GM12878 (cell line): ENCODE measurements around the gene MSI2. TPM values are rescaled to one million over a fixed set of nuclear protein-coding genes. Genes with fewer than 3 reads are reported as not detected.

Experiments used
- ATAC-seq: fragments of 200-7000 bp; cut with Tn5 transposase; 3 replicates; pipeline ENCODE4 v1.9.1; 2020; ENCODE audit warnings: mild to moderate bottlenecking, moderate library complexity
- BruUV-seq: library from RNA; stranded (reverse); fragments of 400-500 nt; replicated peaks from 2 replicates; lab custom pipeline; 2021; lab: Mats Ljungman, UMichigan
- CTCF ChIA-PET: fragments of 300-600 bp; sonication (Branson Sonifier 250); formaldehyde crosslinking; extraction: SDS; loops from one replicate; lab custom pipeline; 2021; ENCODE audit warnings: inconsistent platforms; lab: Yijun Ruan, JAX
- POLR2A ChIA-PET: fragments of 350-600 bp; formaldehyde crosslinking; extraction: SDS; loops from one replicate; lab custom pipeline; 2021; ENCODE audit warnings: inconsistent platforms; lab: Charles Lee
- RAD21 ChIA-PET: fragments of 300-600 bp; sonication (Branson Sonifier 250); formaldehyde crosslinking; loops from one replicate; lab custom pipeline; 2023; ENCODE audit warnings: antibody characterized with exemption; ENCODE audit not compliant: unreplicated experiment; lab: Charles Lee
- SMC1A ChIA-PET: fragments of 300-600 bp; sonication (Branson Sonifier 250); formaldehyde crosslinking; loops from one replicate; lab custom pipeline; 2023; ENCODE audit not compliant: unreplicated experiment, uncharacterized antibody; lab: Charles Lee
- DNase-seq: peaks from one replicate; pipeline ENCODE4 v3.0.0-alpha.2; 2011; ENCODE audit warnings: low read depth, low spot score
- FAIRE-seq: peaks from 3 replicates; lab custom pipeline; 2011; peaks lifted over from hg19 to GRCh38; lab: Jason Lieb, UNC
- H2AFZ ChIP-seq: 2 replicates; pipeline ENCODE4 v1.6.0; 2011; ENCODE audit warnings: low read depth, low read length, control low read depth; ENCODE audit not compliant: control insufficient read depth
- H3K27ac ChIP-seq: 2 replicates; pipeline ENCODE4 v1.5.1; 2011; ENCODE audit warnings: control low read depth; ENCODE audit not compliant: control insufficient read depth, insufficient read depth
- H3K27me3 ChIP-seq, 2 experiments: replicated peaks in 1 of 2; 2 replicates each; pipeline versions ENCODE4 v1.6.0 to v1.6.1; 2011; ENCODE audit warnings: low read length in 1 of 2; ENCODE audit not compliant: control insufficient read depth in 2 of 2, insufficient read depth in 2 of 2
- H3K36me3 ChIP-seq, 2 experiments: 2 replicates each; pipeline ENCODE4 v1.5.1; 2011; ENCODE audit warnings: low read length in 1 of 2; ENCODE audit not compliant: control insufficient read depth in 2 of 2, insufficient read depth in 2 of 2
- H3K4me1 ChIP-seq: 2 replicates; pipeline ENCODE4 v1.6.1; 2011; ENCODE audit warnings: mild to moderate bottlenecking, low read length, moderate library complexity, mixed read lengths; ENCODE audit not compliant: control insufficient read depth, insufficient read depth
- H3K4me2 ChIP-seq: 2 replicates; pipeline ENCODE4 v1.6.0; 2011; ENCODE audit warnings: control low read depth; ENCODE audit not compliant: control insufficient read depth, insufficient read depth
- H3K4me3 ChIP-seq: fragments of 200-600 bp; sonication (generic); 2 replicates; pipeline ENCODE4 v1.5.1; 2016
- H3K79me2 ChIP-seq: 2 replicates; pipeline ENCODE4 v1.6.0; 2011; ENCODE audit warnings: low read length; ENCODE audit not compliant: control insufficient read depth, insufficient read depth
- H3K9ac ChIP-seq: 2 replicates; pipeline ENCODE4 v1.8.0; 2011; ENCODE audit warnings: low read length, control low read depth, mixed read lengths; ENCODE audit not compliant: control insufficient read depth, insufficient read depth
- H3K9me3 ChIP-seq: replicated peaks from 3 replicates; pipeline ENCODE4 v1.5.1; 2011; ENCODE audit warnings: mild to moderate bottlenecking, low read length; ENCODE audit not compliant: control insufficient read depth, insufficient read depth
- H4K20me1 ChIP-seq: 2 replicates; pipeline ENCODE4 v1.6.0; 2011; ENCODE audit not compliant: control insufficient read depth, insufficient read depth
- ATF3 ChIP-seq: IDR thresholded peaks from 2 replicates; pipeline ENCODE4 v1.6.1; 2011; ENCODE audit warnings: low read depth, mild to moderate bottlenecking, low read length, moderate library complexity, borderline replicate concordance; ENCODE audit errors: extremely low read depth
- ESRRA ChIP-seq: IDR thresholded peaks from 2 replicates; pipeline ENCODE4 v1.6.1; 2012; ENCODE audit warnings: mild to moderate bottlenecking, low read length, improper control_type of control experiment
- WGBS: methylation state at CpG from one replicate; pipeline ENCODE4 v1.1.6; 2016; ENCODE audit warnings: low lambda C conversion rate; ENCODE audit not compliant: insufficient replicate concordance, insufficient coverage; ENCODE audit errors: missing lambda C conversion rate; 5-methylcytosine and 5-hydroxymethylcytosine counted together
- in situ Hi-C: fragments of 300-500 bp; cut with MboI; formaldehyde crosslinking; loops from 9 replicates; pipeline ENCODE4 v1.14.3; 2018; ENCODE audit warnings: mixed read lengths
- intact Hi-C: fragments of 100-400 bp; cut with micrococcal nuclease; formaldehyde crosslinking; loops from one replicate; pipeline ENCODE4 v1.14.2; 2022; ENCODE audit not compliant: unreplicated experiment
- polyA plus RNA-seq, 11 experiments: library from polyadenylated mRNA; depleted of rRNA in 4 of 11; unstranded in 6 of 11; stranded (reverse) in 5 of 11; fragments of >200 nt; fragmentation: Nextera tagmentation in 4 of 11; fragmentation: Illumina TruSeq in 1 of 11; extraction: Ambion mirVana in 4 of 11; extraction: Trizol in 1 of 11; gene quantifications; 1 replicate in 1 of 11; 2 replicates in 10 of 11; pipeline versions ENCODE4 v1.2.1 to v1.2.3, GENCODE V29; 2011 to 2016; ENCODE audit warnings: inconsistent platforms in 2 of 11, missing spikeins in 2 of 11, low read depth in 1 of 11
- total RNA-seq, 4 experiments: library from RNA; depleted of rRNA in 3 of 4; stranded (reverse); fragments of >200 nt in 3 of 4; fragmentation: Illumina TruSeq in 1 of 4; extraction: Trizol in 1 of 4; gene quantifications; 2 replicates each; pipeline versions ENCODE4 v1.2.1 to v1.2.3, GENCODE V29; 2013 to 2021
- TF ChIP-seq, protein P1 (sequence below): fragments of 450-650 bp; IDR thresholded peaks from 2 replicates; pipeline ENCODE4 v1.6.1; 2017; ENCODE audit warnings: mild to moderate bottlenecking, low read depth, inconsistent platforms; ENCODE audit not compliant: poor library complexity, severe bottlenecking
- TF ChIP-seq, protein P2 (sequence below): fragments of 450-650 bp; IDR thresholded peaks from 2 replicates; pipeline ENCODE4 v1.6.1; 2017; ENCODE audit warnings: antibody characterized with exemption, mild to moderate bottlenecking, moderate library complexity
- TF ChIP-seq, protein P3 (sequence below): IDR thresholded peaks from 2 replicates; pipeline ENCODE4 v1.6.1; 2011; ENCODE audit warnings: mild to moderate bottlenecking, low read depth, low read length, moderate library complexity; ENCODE audit not compliant: insufficient replicate concordance

The MSI2 gene
- total and polyA plus RNA-seq, 10 of the 15 experiments (the other 5 are each of a cell fraction or from before 2014, with no cell fraction given): 6.1 to 76.1 (median 42.0) TPM

DNA sequence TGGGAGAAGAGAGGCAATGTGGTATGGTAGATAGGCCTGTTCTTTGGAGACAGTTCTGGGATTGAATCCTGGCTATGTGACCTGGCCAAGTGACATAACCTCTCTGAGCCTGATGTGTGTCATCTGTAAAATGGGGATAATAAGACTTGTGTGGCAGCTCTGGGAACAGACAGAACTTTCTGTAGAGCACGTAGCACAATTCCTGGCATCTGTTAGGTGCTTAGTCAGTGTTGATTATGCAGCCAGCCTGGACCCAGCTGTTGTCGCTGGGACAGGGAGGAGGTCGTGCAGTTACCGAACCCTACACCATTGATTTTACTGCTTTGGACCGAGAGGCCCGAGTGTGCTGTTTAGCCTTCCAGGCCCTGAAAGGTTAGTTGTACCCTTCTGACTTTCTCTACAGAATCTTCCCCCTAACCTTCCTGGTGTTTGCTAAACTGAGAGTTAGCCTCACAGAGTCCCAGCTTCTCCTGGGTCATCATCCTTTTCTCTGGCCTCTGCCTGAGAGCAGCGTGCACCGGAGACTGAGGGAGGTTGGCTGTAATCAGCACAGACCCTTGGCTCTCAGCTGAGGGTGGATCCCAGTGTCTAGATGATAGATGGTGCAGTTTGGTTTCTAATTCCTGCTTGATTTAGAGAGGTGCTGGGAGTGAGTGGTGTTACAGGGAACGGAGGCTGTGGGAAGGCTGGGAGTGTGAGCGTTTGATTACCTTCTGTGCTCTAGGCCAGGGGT, 31.9 kb downstream of the MSI2 start:
- FAIRE-seq: no peak
- peaks cover 30% of the 10 kb centered on the region for H3K79me2 ChIP-seq
- 97% methylated on average over 10 of the region's 10 CpGs for WGBS
- H3K4me2 ChIP-seq: no peak overlapping the region
- CTCF ChIA-PET: no interaction called here
- SMC1A ChIA-PET: no interaction called here
- no peak for DNase-seq
- no peak overlapping the region for H3K27ac ChIP-seq
- H3K36me3 ChIP-seq: peaks cover 14 to 30% of the 10 kb centered on the region in 2 experiments
- H2AFZ ChIP-seq: no peak overlapping the region
- intact Hi-C loops: no loop called here
- H3K4me1 ChIP-seq: peaks cover 16% of the 10 kb centered on the region
- in situ Hi-C loops: no loop called here
- no peaks in the 10 kb centered on the region for H3K27me3 ChIP-seq
- no peak overlapping the region for H3K4me3 ChIP-seq
- no peak for ATAC-seq
- no TSS peak for BruUV-seq
- no peak overlapping the region for H3K9ac ChIP-seq
- RAD21 ChIA-PET: no interaction called here
- no peaks in the 10 kb centered on the region for H3K9me3 ChIP-seq
- no peaks in the 10 kb centered on the region; the same call in 1 of the 2 replicates for H4K20me1 ChIP-seq
- POLR2A ChIA-PET: no interaction called here
- TF ChIP-seq, protein P1, sequence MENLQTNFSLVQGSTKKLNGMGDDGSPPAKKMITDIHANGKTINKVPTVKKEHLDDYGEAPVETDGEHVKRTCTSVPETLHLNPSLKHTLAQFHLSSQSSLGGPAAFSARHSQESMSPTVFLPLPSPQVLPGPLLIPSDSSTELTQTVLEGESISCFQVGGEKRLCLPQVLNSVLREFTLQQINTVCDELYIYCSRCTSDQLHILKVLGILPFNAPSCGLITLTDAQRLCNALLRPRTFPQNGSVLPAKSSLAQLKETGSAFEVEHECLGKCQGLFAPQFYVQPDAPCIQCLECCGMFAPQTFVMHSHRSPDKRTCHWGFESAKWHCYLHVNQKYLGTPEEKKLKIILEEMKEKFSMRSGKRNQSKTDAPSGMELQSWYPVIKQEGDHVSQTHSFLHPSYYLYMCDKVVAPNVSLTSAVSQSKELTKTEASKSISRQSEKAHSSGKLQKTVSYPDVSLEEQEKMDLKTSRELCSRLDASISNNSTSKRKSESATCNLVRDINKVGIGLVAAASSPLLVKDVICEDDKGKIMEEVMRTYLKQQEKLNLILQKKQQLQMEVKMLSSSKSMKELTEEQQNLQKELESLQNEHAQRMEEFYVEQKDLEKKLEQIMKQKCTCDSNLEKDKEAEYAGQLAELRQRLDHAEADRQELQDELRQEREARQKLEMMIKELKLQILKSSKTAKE: no peak
- TF ChIP-seq, protein P2, sequence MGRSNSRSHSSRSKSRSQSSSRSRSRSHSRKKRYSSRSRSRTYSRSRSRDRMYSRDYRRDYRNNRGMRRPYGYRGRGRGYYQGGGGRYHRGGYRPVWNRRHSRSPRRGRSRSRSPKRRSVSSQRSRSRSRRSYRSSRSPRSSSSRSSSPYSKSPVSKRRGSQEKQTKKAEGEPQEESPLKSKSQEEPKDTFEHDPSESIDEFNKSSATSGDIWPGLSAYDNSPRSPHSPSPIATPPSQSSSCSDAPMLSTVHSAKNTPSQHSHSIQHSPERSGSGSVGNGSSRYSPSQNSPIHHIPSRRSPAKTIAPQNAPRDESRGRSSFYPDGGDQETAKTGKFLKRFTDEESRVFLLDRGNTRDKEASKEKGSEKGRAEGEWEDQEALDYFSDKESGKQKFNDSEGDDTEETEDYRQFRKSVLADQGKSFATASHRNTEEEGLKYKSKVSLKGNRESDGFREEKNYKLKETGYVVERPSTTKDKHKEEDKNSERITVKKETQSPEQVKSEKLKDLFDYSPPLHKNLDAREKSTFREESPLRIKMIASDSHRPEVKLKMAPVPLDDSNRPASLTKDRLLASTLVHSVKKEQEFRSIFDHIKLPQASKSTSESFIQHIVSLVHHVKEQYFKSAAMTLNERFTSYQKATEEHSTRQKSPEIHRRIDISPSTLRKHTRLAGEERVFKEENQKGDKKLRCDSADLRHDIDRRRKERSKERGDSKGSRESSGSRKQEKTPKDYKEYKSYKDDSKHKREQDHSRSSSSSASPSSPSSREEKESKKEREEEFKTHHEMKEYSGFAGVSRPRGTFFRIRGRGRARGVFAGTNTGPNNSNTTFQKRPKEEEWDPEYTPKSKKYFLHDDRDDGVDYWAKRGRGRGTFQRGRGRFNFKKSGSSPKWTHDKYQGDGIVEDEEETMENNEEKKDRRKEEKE: no peak
- no peak for TF ChIP-seq ATF3
- no peak for TF ChIP-seq ESRRA
- TF ChIP-seq, protein P3, sequence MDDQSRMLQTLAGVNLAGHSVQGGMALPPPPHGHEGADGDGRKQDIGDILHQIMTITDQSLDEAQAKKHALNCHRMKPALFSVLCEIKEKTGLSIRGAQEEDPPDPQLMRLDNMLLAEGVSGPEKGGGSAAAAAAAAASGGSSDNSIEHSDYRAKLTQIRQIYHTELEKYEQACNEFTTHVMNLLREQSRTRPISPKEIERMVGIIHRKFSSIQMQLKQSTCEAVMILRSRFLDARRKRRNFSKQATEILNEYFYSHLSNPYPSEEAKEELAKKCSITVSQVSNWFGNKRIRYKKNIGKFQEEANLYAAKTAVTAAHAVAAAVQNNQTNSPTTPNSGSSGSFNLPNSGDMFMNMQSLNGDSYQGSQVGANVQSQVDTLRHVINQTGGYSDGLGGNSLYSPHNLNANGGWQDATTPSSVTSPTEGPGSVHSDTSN: no peak
- TF ChIP-seq, all 136 proteins: peak for 0
